ENCODE data around the gene STEAP2. TPM values are rescaled to one million over a fixed set of nuclear protein-coding genes. Genes with fewer than 3 reads are reported as not detected.

The STEAP2 gene
- total and polyA plus RNA-seq, 5 experiments from 2014 or later: not detected

DNA sequence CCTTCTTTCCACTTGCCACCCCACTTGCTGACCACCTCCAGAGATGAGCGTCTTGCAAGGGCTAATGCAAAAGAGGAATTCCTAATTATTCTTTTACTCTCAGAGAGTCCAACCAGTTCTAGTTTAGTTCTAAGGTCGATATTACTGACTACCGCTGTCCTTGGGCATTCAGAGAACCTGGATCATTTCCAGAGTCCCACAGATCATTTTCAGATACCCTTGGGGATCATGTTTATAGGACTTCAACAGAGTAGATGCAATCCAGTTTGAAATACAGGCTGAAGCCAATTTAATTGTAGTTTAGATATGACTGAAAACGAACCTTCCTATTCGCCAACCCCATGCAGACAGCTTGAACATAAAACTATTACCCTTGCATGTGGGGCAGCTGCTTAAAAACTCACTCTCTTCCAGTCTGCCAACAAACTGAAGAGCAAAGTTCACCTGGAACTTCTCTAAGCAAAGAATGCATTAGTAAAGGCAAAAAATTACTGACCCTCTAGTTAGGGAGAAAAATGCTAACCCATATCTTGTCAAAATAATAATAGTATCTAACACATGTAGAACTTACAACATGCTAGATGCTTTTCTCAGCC, 55.8 kb downstream of the STEAP2 start:
- H3K36me3 Mint-ChIP-seq: no peaks in the 10 kb centered on the region
- H3K4me3 Mint-ChIP-seq: no peak overlapping the region
- H3K27me3 Mint-ChIP-seq: peaks cover 0 to 7% (median 0%) of the 10 kb centered on the region in 5 donors
- POLR2A ChIA-PET: no interaction called here
- no peak overlapping the region for H3K27ac Mint-ChIP-seq
- DNase-seq (no peak), ATAC-seq (no peak)
- no peaks in the 10 kb centered on the region for H3K9me3 Mint-ChIP-seq
- no peaks in the 10 kb centered on the region for H3K4me1 Mint-ChIP-seq

DNA sequence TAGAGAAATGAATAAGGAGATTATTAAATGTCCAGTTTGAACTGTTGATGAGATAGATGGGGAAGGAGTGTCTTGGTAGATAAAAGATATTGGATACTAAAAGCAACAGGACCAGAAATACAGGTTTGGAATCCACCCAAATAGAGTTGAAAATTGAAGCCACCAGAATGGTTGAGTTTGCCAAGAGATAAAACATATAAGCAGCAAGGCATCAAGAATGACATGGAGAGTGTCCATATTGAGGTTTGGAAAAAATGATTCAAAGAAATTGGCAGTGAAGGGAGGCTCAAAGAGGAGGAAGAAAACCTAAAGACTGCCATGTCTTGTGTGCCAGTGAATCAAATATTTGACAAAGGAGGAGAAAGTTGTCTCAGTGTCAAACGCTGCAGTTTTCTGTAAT, 57.6 kb downstream of the STEAP2 start:
- Mint-ChIP-seq H3K9me3 (no peaks in the 10 kb centered on the region), H3K27me3 (peaks cover 0 to 7% (median 0%) of the 10 kb centered on the region in 5 donors)
- POLR2A ChIA-PET: no interaction called here

DNA sequence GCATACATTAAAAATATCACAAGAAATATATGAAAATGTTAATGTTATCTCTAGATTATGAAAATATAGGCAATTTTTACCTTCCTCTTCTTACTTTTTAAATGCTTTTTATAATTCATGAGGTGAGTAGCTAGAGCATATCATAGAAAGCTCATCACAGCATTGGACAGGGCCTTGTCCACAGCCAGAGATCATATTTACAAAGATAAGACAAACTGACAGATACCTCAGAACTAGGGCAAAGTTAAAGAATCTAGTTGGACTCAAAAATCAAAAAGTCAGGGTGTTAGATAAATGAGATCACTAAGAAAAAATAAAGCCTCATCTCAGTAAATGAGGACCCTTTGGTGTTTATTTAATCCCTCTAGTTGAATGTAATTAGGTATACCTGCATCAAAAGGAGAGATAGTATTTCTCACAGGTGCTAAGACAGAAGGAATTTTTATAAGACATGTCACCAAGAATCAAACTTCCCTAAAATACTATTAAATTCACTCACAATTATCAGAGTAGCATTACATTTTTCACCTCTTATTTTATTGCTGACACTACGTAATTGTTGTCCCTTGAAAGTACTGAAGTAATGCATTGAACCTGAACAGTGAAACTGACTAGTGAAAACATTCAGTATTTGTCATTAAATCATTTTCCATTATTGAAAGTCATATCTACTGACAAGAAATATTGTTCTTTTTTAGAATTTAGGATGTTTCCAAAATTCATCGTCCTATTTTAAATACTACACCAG, 59.1 kb downstream of the STEAP2 start:
- Mint-ChIP-seq H3K27ac (no peak overlapping the region), H3K4me3 (no peak overlapping the region), H3K4me1 (no peaks in the 10 kb centered on the region), H3K36me3 (no peaks in the 10 kb centered on the region), H3K9me3 (no peaks in the 10 kb centered on the region), H3K27me3 (peaks cover 0 to 3% (median 0%) of the 10 kb centered on the region in 5 donors)
- ATAC-seq (no peak), DNase-seq (no peak)
- POLR2A ChIA-PET: no interaction called here

More for the DNA sequence above, 57.6 kb downstream of the STEAP2 start:
- no peaks in the 10 kb centered on the region for H3K36me3 Mint-ChIP-seq
- no peak for DNase-seq
- H3K4me1 Mint-ChIP-seq: no peaks in the 10 kb centered on the region
- ATAC-seq: no peak
- H3K27ac Mint-ChIP-seq: no peak overlapping the region
- H3K4me3 Mint-ChIP-seq: no peak overlapping the region

DNA sequence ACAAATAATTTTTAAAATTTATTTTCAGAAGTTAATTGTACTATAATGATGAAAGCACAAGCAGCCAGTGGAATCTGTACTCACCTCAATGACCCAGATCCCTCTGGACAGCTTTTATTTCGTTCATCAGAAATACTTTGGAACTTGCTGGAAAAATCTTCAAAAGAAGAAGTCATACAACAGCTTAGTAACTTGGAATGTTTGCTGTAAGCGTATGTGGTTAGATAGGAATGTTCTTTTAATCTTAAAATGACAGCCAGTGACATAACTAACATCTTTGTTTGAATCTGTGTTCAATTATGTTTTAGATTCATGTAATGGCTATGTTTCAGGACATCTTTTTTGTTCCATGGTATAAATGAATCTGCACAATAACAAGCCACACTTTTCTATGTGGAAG, 60.2 kb downstream of the STEAP2 start:
- Mint-ChIP-seq H3K27me3 (peaks cover 0 to 3% (median 0%) of the 10 kb centered on the region in 5 donors), H3K4me3 (no peak overlapping the region), H3K27ac (no peak overlapping the region), H3K9me3 (no peaks in the 10 kb centered on the region), H3K36me3 (no peaks in the 10 kb centered on the region), H3K4me1 (no peaks in the 10 kb centered on the region)
- POLR2A ChIA-PET: no interaction called here
- no peak for DNase-seq
- no peak for ATAC-seq

DNA sequence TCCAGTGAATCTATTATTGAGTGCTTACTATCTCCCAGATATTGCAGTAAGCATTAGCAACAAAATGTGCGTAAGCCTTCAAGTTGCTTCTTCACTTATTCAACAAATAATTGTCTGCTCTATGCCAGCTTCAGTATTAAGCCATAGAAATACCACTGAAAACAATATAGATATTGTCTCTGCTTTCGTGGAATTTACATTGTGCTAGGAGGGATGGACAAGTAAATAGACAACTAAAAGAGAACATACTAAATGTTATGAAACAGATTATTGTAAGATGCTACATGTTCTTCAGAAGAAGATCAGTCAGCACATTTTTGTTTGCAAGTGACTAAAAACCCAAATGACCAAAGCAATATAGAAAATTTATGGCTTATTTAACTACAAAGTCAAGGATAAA, 60.7 kb downstream of the STEAP2 start:
- no peaks in the 10 kb centered on the region for H3K4me1 Mint-ChIP-seq
- DNase-seq (no peak), ATAC-seq (no peak)
- no peaks in the 10 kb centered on the region for H3K36me3 Mint-ChIP-seq
- peaks cover 0 to 1% (median 0%) of the 10 kb centered on the region in 5 donors for H3K27me3 Mint-ChIP-seq
- no peaks in the 10 kb centered on the region for H3K9me3 Mint-ChIP-seq
- POLR2A ChIA-PET: no interaction called here
- H3K4me3 Mint-ChIP-seq: no peak overlapping the region
- no peak overlapping the region for H3K27ac Mint-ChIP-seq

DNA sequence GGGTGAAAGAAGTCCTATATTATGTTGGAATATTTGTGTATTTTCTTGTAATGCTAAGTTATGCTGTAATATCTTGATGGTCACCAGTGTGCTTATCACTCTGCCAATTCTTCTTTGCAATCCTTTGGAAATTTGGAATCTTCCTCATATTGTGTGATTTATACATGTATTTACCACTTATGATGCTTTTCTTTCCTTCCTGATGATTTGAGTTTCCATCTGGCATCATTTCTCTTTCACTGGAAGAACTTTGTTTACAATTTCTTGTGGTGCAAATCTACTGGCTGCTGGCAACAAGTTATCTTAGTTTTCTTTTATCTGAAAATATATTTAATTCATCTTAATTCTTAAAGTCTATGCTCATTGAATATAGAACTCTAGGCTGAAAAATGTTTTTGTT, 62.6 kb downstream of the STEAP2 start:
- Mint-ChIP-seq H3K27me3 (no peaks in the 10 kb centered on the region), H3K9me3 (no peaks in the 10 kb centered on the region), H3K27ac (no peak overlapping the region), H3K36me3 (no peaks in the 10 kb centered on the region), H3K4me3 (no peak overlapping the region), H3K4me1 (no peaks in the 10 kb centered on the region)
- POLR2A ChIA-PET: no interaction called here
- no peak for ATAC-seq
- DNase-seq: no peak

DNA sequence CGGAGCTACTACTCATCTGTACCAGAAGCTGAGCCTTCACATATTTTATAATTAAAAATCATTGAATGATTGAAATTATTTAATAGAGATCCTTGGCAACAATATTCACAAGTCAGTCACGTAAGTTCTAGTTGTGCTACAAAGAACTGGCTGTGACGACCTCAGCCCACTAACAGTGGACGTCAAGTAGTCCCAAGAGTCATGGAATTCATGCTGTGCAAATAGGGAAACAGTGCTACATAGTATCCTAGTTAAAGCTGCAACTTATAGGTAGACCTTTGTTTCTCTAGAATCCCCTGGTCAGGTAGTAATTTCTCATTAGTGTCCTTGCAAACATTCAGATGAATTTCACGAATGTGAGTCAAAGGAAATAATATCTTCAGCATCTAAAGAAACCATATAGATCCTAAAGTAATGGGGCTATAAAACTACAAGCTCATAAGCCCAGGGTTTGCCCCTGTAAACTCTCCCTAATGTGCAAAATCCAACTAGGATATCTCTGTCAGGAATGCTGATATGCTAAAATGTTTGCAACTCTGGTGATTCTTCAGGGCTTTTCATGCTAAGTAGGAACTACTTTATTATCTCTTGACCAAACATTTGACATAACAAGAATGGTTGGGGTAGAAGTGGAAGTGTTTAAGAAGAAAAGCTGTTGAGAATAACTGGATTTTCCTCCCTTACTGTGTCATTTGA, 64.6 kb downstream of the STEAP2 start:
- ATAC-seq: no peak
- H3K27me3 Mint-ChIP-seq: no peaks in the 10 kb centered on the region
- H3K4me3 Mint-ChIP-seq: no peak overlapping the region
- H3K9me3 Mint-ChIP-seq: no peaks in the 10 kb centered on the region
- no peak for DNase-seq
- POLR2A ChIA-PET: no interaction called here
- no peaks in the 10 kb centered on the region for H3K36me3 Mint-ChIP-seq
- H3K4me1 Mint-ChIP-seq: no peaks in the 10 kb centered on the region
- no peak overlapping the region for H3K27ac Mint-ChIP-seq

Other genes starting within 250 kb of the STEAP2 start
- gene STEAP1, start 57.3 kb upstream of the STEAP2 start, total RNA-seq: not detected
- gene STEAP1, start 57.3 kb upstream of the STEAP2 start, polyA plus RNA-seq: under 1 TPM in 1 of 3 donors, not detected in 2; 0.28 TPM
- under 1 TPM; 0.39 to 0.77 TPM for gene CFAP69, start 33.4 kb downstream of the STEAP2 start, total RNA-seq
- not detected for gene CFAP69, start 33.4 kb downstream of the STEAP2 start, polyA plus RNA-seq
- not detected for gene FAM237B, start 109.6 kb downstream of the STEAP2 start, total RNA-seq
- not detected for gene FAM237B, start 109.6 kb downstream of the STEAP2 start, polyA plus RNA-seq
- gene GTPBP10, start 135.0 kb downstream of the STEAP2 start, total RNA-seq: 10 to 100 TPM; 51.2 to 54.2 TPM
- 10 to 100 TPM; 39.5 to 45.7 (median 43.4) TPM for gene GTPBP10, start 135.0 kb downstream of the STEAP2 start, polyA plus RNA-seq
- 1 to 10 TPM; 1.7 to 3.0 TPM for gene CLDN12, start 191.7 kb downstream of the STEAP2 start, total RNA-seq
- 1 to 10 TPM in 2 of 3 donors, under 1 TPM in 1; 0.27 to 1.8 (median 1.3) TPM for gene CLDN12, start 191.7 kb downstream of the STEAP2 start, polyA plus RNA-seq